Measurements from ENCODE around the gene GSE1.

The GSE1 gene

GRCh38 chr16:85574672-85575475 is 38.2 kb upstream of the GSE1 start:
- no peak for DNase-seq

GRCh38 chr16:85575920-85576319 is 37.2 kb upstream of the GSE1 start:
- DNase-seq: no peak

- DNase-seq: no peak
Measured at GRCh38 chr16:85576944-85577343, 36.2 kb upstream of the GSE1 start.

GRCh38 chr16:85577899-85578598 is 35.1 kb upstream of the GSE1 start:
- DNase-seq: no peak

- DNase-seq: no peak
Measured at GRCh38 chr16:85578599-85578948, 34.5 kb upstream of the GSE1 start.

- no peak for DNase-seq
Measured at GRCh38 chr16:85579191-85579590, 33.9 kb upstream of the GSE1 start.

- DNase-seq: no peak
Measured at GRCh38 chr16:85579923-85580580, 33.1 kb upstream of the GSE1 start.

- DNase-seq: no peak
Measured at GRCh38 chr16:85580684-85581083, 32.4 kb upstream of the GSE1 start.

GRCh38 chr16:85582229-85582991 is 30.7 kb upstream of the GSE1 start:
- DNase-seq: no peak

- no peak for DNase-seq
Measured at GRCh38 chr16:85583491-85584181, 29.5 kb upstream of the GSE1 start.

GRCh38 chr16:85584267-85584666 is 28.9 kb upstream of the GSE1 start:
- DNase-seq: no peak

GRCh38 chr16:85584819-85585282 is 28.3 kb upstream of the GSE1 start:
- no peak for DNase-seq

- DNase-seq: no peak
Measured at GRCh38 chr16:85585711-85586110, 27.4 kb upstream of the GSE1 start.

GRCh38 chr16:85586380-85587104 is 26.6 kb upstream of the GSE1 start:
- no peak for DNase-seq

- DNase-seq: no peak
Measured at GRCh38 chr16:85587762-85588556, 25.2 kb upstream of the GSE1 start.

- DNase-seq: no peak
Measured at GRCh38 chr16:85588562-85589503, 24.3 kb upstream of the GSE1 start.

GRCh38 chr16:85589688-85590505 is 23.2 kb upstream of the GSE1 start:
- no peak for DNase-seq

GRCh38 chr16:85590506-85590832 is 22.7 kb upstream of the GSE1 start:
- no peak for DNase-seq

GRCh38 chr16:85591381-85591780 is 21.7 kb upstream of the GSE1 start:
- DNase-seq: no peak
